ENCODE data around the gene EPHB2.

The EPHB2 gene

DNA sequence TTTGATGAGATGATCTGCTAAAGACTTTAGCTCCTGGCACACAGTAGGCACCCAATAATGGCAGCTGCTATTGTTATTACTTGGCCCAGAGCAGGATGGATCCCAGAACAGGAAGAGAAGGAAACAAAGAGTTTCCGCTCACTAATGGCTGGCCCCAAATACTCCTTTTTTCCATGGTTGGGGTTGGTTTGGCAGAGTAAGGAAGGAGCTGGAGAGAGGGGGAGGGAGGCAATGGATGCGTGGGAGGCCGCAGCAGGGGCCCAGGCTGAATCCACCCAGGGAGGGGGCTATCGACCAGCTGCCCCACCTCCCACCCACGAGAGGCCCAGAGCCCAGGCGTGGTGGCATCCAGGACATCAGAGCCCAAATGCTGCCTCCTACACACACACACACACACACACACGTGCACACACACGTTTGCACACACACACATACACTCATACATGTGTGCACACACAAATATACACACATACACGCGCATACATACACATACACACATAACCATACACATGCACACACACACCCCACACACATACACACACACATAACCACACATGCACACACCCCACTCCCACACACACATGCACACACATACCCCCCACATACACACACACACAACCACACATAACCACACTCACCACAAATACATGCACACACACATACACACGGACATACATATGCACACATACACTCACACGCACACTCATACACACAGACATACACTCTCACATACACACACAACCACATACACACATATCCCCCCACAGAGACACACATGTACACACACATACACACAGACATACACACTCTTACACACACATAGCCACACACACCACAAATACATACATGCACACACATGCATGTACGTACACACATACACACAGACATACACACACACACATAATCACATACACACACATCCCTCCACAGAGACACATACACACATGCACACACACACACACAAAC is 32.4 kb upstream of the EPHB2 start (continued):
- TF ChIP-seq, protein P1, sequence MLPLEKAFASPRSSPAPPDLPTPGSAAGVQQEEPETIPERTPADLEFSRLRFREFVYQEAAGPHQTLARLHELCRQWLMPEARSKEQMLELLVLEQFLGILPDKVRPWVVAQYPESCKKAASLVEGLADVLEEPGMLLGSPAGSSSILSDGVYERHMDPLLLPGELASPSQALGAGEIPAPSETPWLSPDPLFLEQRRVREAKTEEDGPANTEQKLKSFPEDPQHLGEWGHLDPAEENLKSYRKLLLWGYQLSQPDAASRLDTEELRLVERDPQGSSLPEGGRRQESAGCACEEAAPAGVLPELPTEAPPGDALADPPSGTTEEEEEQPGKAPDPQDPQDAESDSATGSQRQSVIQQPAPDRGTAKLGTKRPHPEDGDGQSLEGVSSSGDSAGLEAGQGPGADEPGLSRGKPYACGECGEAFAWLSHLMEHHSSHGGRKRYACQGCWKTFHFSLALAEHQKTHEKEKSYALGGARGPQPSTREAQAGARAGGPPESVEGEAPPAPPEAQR (tag by site-specific recombination; IDR thresholded peaks at IDR 0.05), result no peak
- no peak for TF ChIP-seq ZNF248 (tag by site-specific recombination; IDR thresholded peaks at IDR 0.05)
- no peak for TF ChIP-seq ZNF155 (tag by site-specific recombination; IDR thresholded peaks at IDR 0.05)
- no peak for TF ChIP-seq ZNF335 (tag by site-specific recombination; conservative IDR thresholded peaks at IDR 0.05)
- no peak for TF ChIP-seq YY2 (tag by site-specific recombination; IDR thresholded peaks at IDR 0.05)
- TF ChIP-seq ZNF138 (tag by site-specific recombination; IDR thresholded peaks at IDR 0.05; ENCODE audit: borderline replicate concordance), result no peak
- no peak for TF ChIP-seq ZNF221 (tag by site-specific recombination; IDR thresholded peaks at IDR 0.05; ENCODE audit: borderline replicate concordance)
- no peak for TF ChIP-seq OVOL3 (tag by site-specific recombination; IDR thresholded peaks at IDR 0.05)
- TF ChIP-seq, protein P2, sequence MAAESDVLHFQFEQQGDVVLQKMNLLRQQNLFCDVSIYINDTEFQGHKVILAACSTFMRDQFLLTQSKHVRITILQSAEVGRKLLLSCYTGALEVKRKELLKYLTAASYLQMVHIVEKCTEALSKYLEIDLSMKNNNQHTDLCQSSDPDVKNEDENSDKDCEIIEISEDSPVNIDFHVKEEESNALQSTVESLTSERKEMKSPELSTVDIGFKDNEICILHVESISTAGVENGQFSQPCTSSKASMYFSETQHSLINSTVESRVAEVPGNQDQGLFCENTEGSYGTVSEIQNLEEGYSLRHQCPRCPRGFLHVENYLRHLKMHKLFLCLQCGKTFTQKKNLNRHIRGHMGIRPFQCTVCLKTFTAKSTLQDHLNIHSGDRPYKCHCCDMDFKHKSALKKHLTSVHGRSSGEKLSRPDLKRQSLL (tag by site-specific recombination; IDR thresholded peaks at IDR 0.05), result no peak
- no peak for TF ChIP-seq ZNF350 (tag by site-specific recombination; IDR thresholded peaks at IDR 0.05)
- TF ChIP-seq ZNF561 (tag by site-specific recombination; IDR thresholded peaks at IDR 0.05; ENCODE audit: borderline replicate concordance), result no peak
- TF ChIP-seq, protein P3, sequence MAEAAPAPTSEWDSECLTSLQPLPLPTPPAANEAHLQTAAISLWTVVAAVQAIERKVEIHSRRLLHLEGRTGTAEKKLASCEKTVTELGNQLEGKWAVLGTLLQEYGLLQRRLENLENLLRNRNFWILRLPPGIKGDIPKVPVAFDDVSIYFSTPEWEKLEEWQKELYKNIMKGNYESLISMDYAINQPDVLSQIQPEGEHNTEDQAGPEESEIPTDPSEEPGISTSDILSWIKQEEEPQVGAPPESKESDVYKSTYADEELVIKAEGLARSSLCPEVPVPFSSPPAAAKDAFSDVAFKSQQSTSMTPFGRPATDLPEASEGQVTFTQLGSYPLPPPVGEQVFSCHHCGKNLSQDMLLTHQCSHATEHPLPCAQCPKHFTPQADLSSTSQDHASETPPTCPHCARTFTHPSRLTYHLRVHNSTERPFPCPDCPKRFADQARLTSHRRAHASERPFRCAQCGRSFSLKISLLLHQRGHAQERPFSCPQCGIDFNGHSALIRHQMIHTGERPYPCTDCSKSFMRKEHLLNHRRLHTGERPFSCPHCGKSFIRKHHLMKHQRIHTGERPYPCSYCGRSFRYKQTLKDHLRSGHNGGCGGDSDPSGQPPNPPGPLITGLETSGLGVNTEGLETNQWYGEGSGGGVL (tag by site-specific recombination; IDR thresholded peaks at IDR 0.05), result no peak; the same call in 1 of the 2 replicates
- TF ChIP-seq KLF7 (tag by site-specific recombination; IDR thresholded peaks at IDR 0.05; ENCODE audit: borderline replicate concordance), result no peak
- TF ChIP-seq SP3 (tag by site-specific recombination; IDR thresholded peaks at IDR 0.05), result no peak
- TF ChIP-seq ZNF423 (tag by site-specific recombination; IDR thresholded peaks at IDR 0.05), result no peak
- no peak for TF ChIP-seq ZNF623 (tag by site-specific recombination; IDR thresholded peaks at IDR 0.05)
- TF ChIP-seq ZNF843 (tag by site-specific recombination; IDR thresholded peaks at IDR 0.05), result no peak
- peak; percentile 99 for TF ChIP-seq EGR2 (tag by site-specific recombination; IDR thresholded peaks at IDR 0.05; ENCODE audit: low read depth)
- no peak for TF ChIP-seq KLF10 (tag by site-specific recombination; IDR thresholded peaks at IDR 0.05)
- TF ChIP-seq, protein P4, sequence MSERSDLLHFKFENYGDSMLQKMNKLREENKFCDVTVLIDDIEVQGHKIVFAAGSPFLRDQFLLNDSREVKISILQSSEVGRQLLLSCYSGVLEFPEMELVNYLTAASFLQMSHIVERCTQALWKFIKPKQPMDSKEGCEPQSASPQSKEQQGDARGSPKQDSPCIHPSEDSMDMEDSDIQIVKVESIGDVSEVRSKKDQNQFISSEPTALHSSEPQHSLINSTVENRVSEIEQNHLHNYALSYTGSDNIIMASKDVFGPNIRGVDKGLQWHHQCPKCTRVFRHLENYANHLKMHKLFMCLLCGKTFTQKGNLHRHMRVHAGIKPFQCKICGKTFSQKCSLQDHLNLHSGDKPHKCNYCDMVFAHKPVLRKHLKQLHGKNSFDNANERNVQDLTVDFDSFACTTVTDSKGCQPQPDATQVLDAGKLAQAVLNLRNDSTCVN (tag by site-specific recombination; optimal IDR thresholded peaks at IDR 0.05), result peak; percentile 13
- no peak for TF ChIP-seq MEIS1 (CRISPR knock-in tag; IDR thresholded peaks at IDR 0.05; ENCODE audit: borderline replicate concordance)
- 0 out of 2 replicates have a peak, but pooled peaks have one; percentile 13 for TF ChIP-seq ZNF701 (tag by site-specific recombination; IDR thresholded peaks at IDR 0.05)
- no peak for TF ChIP-seq ZBTB7A (tag by site-specific recombination; IDR thresholded peaks at IDR 0.05; ENCODE audit: low read depth)
- TF ChIP-seq OSR2 (tag by site-specific recombination; IDR thresholded peaks at IDR 0.05), result no peak
- TF ChIP-seq, protein P5, sequence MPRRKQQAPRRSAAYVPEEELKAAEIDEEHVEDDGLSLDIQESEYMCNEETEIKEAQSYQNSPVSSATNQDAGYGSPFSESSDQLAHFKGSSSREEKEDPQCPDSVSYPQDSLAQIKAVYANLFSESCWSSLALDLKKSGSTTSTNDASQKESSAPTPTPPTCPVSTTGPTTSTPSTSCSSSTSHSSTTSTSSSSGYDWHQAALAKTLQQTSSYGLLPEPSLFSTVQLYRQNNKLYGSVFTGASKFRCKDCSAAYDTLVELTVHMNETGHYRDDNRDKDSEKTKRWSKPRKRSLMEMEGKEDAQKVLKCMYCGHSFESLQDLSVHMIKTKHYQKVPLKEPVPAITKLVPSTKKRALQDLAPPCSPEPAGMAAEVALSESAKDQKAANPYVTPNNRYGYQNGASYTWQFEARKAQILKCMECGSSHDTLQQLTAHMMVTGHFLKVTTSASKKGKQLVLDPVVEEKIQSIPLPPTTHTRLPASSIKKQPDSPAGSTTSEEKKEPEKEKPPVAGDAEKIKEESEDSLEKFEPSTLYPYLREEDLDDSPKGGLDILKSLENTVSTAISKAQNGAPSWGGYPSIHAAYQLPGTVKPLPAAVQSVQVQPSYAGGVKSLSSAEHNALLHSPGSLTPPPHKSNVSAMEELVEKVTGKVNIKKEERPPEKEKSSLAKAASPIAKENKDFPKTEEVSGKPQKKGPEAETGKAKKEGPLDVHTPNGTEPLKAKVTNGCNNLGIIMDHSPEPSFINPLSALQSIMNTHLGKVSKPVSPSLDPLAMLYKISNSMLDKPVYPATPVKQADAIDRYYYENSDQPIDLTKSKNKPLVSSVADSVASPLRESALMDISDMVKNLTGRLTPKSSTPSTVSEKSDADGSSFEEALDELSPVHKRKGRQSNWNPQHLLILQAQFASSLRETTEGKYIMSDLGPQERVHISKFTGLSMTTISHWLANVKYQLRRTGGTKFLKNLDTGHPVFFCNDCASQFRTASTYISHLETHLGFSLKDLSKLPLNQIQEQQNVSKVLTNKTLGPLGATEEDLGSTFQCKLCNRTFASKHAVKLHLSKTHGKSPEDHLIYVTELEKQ (tag by site-specific recombination; IDR thresholded peaks at IDR 0.05; ENCODE audit: borderline replicate concordance), result no peak
- TF ChIP-seq, protein P6, sequence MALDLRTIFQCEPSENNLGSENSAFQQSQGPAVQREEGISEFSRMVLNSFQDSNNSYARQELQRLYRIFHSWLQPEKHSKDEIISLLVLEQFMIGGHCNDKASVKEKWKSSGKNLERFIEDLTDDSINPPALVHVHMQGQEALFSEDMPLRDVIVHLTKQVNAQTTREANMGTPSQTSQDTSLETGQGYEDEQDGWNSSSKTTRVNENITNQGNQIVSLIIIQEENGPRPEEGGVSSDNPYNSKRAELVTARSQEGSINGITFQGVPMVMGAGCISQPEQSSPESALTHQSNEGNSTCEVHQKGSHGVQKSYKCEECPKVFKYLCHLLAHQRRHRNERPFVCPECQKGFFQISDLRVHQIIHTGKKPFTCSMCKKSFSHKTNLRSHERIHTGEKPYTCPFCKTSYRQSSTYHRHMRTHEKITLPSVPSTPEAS (tag by site-specific recombination; IDR thresholded peaks at IDR 0.05), result peak; percentile 95
- TF ChIP-seq ZNF529 (tag by site-specific recombination; IDR thresholded peaks at IDR 0.05; ENCODE audit: insufficient replicate concordance), result no peak
- no peak for TF ChIP-seq ZNF571 (tag by site-specific recombination; IDR thresholded peaks at IDR 0.05)

Measured in HEK293 (cell line).